ENCODE results near the gene SNX20. TPM values are rescaled to one million over a fixed set of nuclear protein-coding genes. Genes with fewer than 3 reads are reported as not detected.

SNX20 gene
- total RNA-seq, 1 donor from 2014 or later, result 2.2 TPM

DNA sequence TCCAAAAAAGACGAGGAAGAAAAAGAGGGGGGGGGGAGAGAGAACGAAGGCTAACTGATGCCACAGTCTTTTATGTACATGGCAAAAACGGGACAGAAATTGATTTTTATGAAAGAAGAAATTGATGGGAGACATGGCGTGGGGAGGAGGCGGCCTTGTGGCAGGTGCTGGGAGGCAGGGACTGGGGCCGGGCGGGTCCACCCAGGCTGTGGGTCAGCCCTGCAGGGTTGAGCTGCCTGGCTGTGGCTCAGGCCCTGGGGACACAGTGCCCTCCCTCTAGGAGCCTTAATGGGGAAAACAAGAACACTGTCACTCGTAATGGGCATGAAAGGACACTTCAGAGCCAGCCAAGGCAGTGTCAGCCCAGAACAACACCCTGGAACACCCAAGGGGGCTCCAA is 34.8 kb downstream of the SNX20 start:
- no peak for DNase-seq (ENCODE audit: extremely low spot score in 2 of 2)
- intact Hi-C loops (cut with DNase I), result no loop called here
- Histone ChIP-seq H3K9me3 (no peaks in the 10 kb centered on the region), H3K27ac (no peak overlapping the region), H3K4me1 (no peaks in the 10 kb centered on the region), H3K27me3 (no peaks in the 10 kb centered on the region), H3K36me3 (no peaks in the 10 kb centered on the region), H3K4me3 (no peak overlapping the region)
- TF ChIP-seq POLR2AphosphoS5 (IDR thresholded peaks at IDR 0.05; ENCODE audit: insufficient read depth in 1 of 2, low read depth in 1 of 2) (no peak), POLR2A (IDR thresholded peaks at IDR 0.05) (no peak)
- TF ChIP-seq, protein P1, sequence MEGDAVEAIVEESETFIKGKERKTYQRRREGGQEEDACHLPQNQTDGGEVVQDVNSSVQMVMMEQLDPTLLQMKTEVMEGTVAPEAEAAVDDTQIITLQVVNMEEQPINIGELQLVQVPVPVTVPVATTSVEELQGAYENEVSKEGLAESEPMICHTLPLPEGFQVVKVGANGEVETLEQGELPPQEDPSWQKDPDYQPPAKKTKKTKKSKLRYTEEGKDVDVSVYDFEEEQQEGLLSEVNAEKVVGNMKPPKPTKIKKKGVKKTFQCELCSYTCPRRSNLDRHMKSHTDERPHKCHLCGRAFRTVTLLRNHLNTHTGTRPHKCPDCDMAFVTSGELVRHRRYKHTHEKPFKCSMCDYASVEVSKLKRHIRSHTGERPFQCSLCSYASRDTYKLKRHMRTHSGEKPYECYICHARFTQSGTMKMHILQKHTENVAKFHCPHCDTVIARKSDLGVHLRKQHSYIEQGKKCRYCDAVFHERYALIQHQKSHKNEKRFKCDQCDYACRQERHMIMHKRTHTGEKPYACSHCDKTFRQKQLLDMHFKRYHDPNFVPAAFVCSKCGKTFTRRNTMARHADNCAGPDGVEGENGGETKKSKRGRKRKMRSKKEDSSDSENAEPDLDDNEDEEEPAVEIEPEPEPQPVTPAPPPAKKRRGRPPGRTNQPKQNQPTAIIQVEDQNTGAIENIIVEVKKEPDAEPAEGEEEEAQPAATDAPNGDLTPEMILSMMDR (IDR thresholded peaks at IDR 0.05), result no peak

DNA sequence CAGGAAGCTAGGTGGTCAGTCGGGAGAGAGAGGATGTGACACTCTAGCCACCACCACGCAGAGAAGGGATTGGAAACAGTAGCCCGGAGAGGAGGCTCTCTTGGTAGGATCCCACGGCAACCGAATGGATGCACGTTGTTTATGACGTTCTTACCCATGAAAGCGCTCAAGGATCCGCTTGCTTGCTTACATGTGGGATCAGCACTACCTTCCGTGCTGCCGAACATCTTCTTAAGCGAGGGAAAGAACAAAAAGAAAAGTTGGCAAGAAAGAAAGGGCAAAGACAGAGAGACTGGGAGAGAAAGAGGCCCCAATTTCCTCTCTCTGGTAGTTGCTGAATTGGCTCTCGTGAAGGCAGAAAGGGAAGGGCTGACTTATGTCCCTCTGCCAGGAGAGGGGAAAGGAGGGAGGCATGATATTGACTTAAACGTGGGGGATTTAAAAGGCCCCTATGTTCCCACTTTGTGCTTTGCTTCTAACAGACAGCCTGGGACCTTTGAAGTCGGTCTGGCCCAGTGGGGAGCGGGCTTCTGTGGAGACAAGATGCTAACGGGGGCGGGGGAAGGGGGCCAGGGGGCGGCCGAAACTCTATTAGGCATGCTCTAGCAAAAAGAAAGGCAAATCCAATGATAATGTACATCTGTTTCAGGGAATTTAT is 35.4 kb downstream of the SNX20 start:
- intact Hi-C loops (cut with DNase I), result no loop called here
- no peaks in the 10 kb centered on the region for H3K9me3 ChIP-seq
- H3K4me1 ChIP-seq, result no peaks in the 10 kb centered on the region
- H3K36me3 ChIP-seq, result no peaks in the 10 kb centered on the region
- H3K4me3 ChIP-seq, result no peak overlapping the region
- TF ChIP-seq POLR2A (IDR thresholded peaks at IDR 0.05) (no peak), POLR2AphosphoS5 (IDR thresholded peaks at IDR 0.05; ENCODE audit: insufficient read depth in 1 of 2, low read depth in 1 of 2) (no peak)
- TF ChIP-seq, protein P1 (IDR thresholded peaks at IDR 0.05), result no peak
- H3K27me3 ChIP-seq, result no peaks in the 10 kb centered on the region
- H3K27ac ChIP-seq, result no peak overlapping the region
- DNase-seq (ENCODE audit: extremely low spot score in 2 of 2), result no peak

DNA sequence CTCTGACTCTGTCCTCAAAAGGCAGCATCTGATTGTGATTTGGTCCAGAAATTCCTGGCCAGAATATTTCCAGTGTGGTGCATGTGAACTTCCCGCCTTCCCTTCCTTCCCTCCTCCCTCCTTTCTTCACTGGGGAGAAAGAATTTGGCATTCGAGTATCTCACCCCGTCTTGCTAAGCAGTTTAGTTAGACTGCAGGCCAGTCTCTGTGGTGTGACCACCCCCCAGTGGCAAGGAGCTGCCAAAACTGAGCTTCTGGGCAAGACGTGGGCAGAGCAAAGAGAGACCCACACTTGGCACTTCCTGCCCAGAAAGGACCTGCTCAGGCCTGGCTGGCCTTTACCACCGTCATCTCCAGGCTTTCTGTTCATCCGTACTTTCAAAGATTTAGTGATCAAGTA is 36.4 kb downstream of the SNX20 start:
- no peaks in the 10 kb centered on the region for H3K4me1 ChIP-seq
- no peak overlapping the region for H3K4me3 ChIP-seq
- H3K27ac ChIP-seq, result no peak overlapping the region
- no peaks in the 10 kb centered on the region for H3K36me3 ChIP-seq
- no peak for DNase-seq (ENCODE audit: extremely low spot score in 2 of 2)
- H3K9me3 ChIP-seq, result no peaks in the 10 kb centered on the region
- no peaks in the 10 kb centered on the region for H3K27me3 ChIP-seq
- intact Hi-C loops (cut with DNase I), result no loop called here
- TF ChIP-seq, protein P1 (IDR thresholded peaks at IDR 0.05), result peak in 1 of 3 experiments; percentile 10
- TF ChIP-seq POLR2AphosphoS5 (IDR thresholded peaks at IDR 0.05; ENCODE audit: insufficient read depth in 1 of 2, low read depth in 1 of 2), result no peak
- TF ChIP-seq POLR2A (IDR thresholded peaks at IDR 0.05), result no peak

DNA sequence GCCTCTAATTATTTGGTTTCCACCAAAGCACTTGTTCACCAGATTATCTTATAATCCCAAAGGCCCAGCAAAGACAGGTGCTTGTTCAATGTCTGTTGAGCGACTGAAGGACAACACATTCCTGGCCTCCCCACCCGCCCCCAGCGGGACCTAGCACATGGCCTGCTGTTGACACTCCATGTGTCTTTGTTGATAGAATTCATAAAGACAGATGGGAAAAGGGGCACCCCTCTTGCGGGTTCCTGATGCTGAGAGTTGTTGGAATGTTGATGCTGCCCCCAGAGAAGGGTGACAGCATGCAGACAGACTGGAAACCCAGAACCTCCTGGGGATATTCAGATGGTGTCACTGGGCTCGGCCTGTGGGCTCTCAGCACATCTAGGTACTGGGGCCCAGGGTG is 36.9 kb downstream of the SNX20 start:
- intact Hi-C loops (cut with DNase I), result no loop called here
- H3K9me3 ChIP-seq, result no peaks in the 10 kb centered on the region
- DNase-seq (ENCODE audit: extremely low spot score in 2 of 2), result no peak
- no peak overlapping the region for H3K27ac ChIP-seq
- H3K4me3 ChIP-seq, result no peak overlapping the region
- no peaks in the 10 kb centered on the region for H3K4me1 ChIP-seq
- H3K36me3 ChIP-seq, result no peaks in the 10 kb centered on the region
- no peaks in the 10 kb centered on the region for H3K27me3 ChIP-seq
- TF ChIP-seq POLR2AphosphoS5 (IDR thresholded peaks at IDR 0.05; ENCODE audit: insufficient read depth in 1 of 2, low read depth in 1 of 2) (no peak), POLR2A (IDR thresholded peaks at IDR 0.05) (no peak)
- TF ChIP-seq, protein P1 (IDR thresholded peaks at IDR 0.05), result no peak

DNA sequence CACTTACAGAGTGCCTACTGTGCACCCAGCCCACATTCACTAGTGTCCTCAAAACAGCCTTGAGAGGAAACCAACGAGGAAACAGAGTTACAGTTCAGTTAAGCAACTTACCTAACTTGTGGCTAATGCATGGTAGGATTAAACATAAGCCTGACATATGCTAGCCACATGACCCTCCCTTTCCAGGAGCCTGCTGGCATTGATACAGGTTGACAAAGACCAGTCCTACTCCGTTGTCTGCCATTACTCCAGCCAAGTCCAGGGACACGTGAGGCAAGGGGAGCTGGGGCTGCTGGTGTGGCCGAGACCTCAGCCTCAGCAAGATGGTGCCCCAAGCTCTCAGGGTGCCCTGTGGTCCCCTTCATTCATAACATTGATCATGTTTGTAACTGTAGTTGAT is 37.9 kb downstream of the SNX20 start:
- Histone ChIP-seq H3K4me3 (no peak overlapping the region), H3K9me3 (no peaks in the 10 kb centered on the region), H3K27me3 (no peaks in the 10 kb centered on the region), H3K27ac (no peak overlapping the region), H3K36me3 (no peaks in the 10 kb centered on the region), H3K4me1 (no peaks in the 10 kb centered on the region)
- no peak for DNase-seq (ENCODE audit: extremely low spot score in 2 of 2)
- TF ChIP-seq POLR2A (IDR thresholded peaks at IDR 0.05) (no peak), POLR2AphosphoS5 (IDR thresholded peaks at IDR 0.05; ENCODE audit: insufficient read depth in 1 of 2, low read depth in 1 of 2) (no peak)
- TF ChIP-seq, protein P1 (IDR thresholded peaks at IDR 0.05), result no peak
- intact Hi-C loops (cut with DNase I), result no loop called here
